GM12892 (cell line): ENCODE results near the gene IQGAP2.
"Not testable (repeated sequence)": the region's sequence is repeated elsewhere in the genome, so short reads cannot be mapped to it uniquely, and the experiment has no call there.

Source experiments
- DNase-seq: peaks from one replicate; pipeline ENCODE4 v3.0.0; 2011; ENCODE audit not compliant: insufficient read length
- FAIRE-seq: peaks from 2 replicates; lab custom pipeline; 2011; peaks lifted over from hg19 to GRCh38; lab: Jason Lieb, UNC
- POLR2A ChIP-seq: IDR thresholded peaks from 2 replicates; pipeline ENCODE4 v1.6.1; 2011; ENCODE audit warnings: low read depth, low read length, control low read depth
- POLR2AphosphoS5 ChIP-seq: IDR thresholded peaks from 2 replicates; pipeline ENCODE4 v1.6.1; 2011; ENCODE audit warnings: low read depth, low read length, control low read depth
- TAF1 ChIP-seq: IDR thresholded peaks from 2 replicates; pipeline ENCODE4 v1.6.1; 2011; ENCODE audit warnings: low read depth, mild to moderate bottlenecking, control low read depth, low read length, borderline replicate concordance

IQGAP2 gene

GRCh38 chr5:76737846-76738245 lies 334.8 kb downstream of the IQGAP2 start:
- DNase-seq (no peak), FAIRE-seq (no peak)
- TF ChIP-seq POLR2AphosphoS5 (no peak), POLR2A (no peak), TAF1 (no peak)

- DNase-seq, FAIRE-seq: not testable (repeated sequence)
These were observed 338.4 kb downstream of the IQGAP2 start for GRCh38 chr5:76741506-76741905.

- FAIRE-seq = no peak
- no peak for TF ChIP-seq TAF1
- TF ChIP-seq POLR2AphosphoS5 = no peak
- DNase-seq = no peak
These were observed 339.5 kb downstream of the IQGAP2 start for GRCh38 chr5:76742583-76742982.

DNA sequence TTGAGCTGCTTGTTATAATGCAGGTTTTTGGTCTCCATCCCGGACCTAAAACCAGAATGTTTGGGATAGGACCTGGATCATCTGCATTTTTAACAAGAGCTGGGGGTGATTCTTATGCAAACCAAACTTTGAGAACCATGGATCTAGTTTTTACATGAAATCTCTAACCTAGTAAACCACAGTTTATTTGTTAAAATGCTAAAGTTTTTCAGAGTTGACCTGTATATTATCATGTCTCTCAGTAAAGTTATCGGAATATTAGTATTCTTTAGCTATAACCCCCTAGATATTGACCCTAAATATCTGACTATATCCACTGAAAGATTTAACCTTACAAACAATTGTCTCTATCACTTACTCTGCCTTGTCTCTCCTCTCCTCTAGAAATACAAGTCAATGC lies 341.5 kb downstream of the IQGAP2 start:
- FAIRE-seq = no peak
- no peak for DNase-seq
- TF ChIP-seq POLR2AphosphoS5 (no peak), TAF1 (no peak), POLR2A (no peak)

- DNase-seq (no peak), FAIRE-seq (no peak)
- TF ChIP-seq POLR2A = no peak
- TF ChIP-seq TAF1 = no peak
- no peak for TF ChIP-seq POLR2AphosphoS5
These were observed 342.6 kb downstream of the IQGAP2 start for GRCh38 chr5:76745670-76746069.

DNA sequence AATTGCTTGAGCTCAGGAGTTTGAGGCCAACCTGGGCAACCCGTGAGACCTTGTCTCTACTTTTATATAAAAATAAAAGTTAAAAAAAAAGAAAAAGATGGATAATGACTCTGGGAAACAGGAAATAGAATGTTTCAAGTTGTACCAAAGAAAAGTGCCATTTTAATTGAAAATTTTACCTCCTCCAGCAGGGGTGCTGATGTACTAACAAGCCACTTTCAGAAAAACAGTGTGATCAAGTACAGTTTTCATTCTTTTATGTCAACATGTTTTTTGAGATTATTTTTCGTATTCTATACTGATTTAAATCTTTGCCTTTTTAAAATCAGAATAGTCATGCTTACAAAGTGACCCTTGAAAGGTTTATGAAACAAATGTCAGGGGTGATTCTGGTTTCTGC lies 343.6 kb downstream of the IQGAP2 start:
- no peak for DNase-seq
- FAIRE-seq = no peak
- TF ChIP-seq TAF1 (no peak), POLR2AphosphoS5 (no peak), POLR2A (no peak)

DNA sequence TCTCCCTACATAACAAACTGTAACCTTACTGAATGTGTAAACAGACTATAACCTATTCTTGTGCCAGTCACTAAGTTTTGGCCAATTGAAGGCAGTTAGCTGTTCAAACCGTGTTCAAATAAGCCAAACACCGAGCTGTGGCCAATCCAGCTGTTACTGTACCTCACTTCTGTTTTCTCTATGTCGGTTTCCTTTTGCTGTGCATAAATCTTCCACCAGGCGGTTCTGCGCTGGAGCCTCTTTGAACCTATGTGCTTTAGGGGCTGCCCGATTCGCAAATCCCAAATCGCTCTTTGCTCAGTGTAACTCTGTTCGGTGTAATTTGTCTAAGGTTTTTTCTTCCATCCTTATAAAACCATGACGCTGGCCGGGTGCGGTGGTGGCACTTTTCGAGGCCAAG lies 344.6 kb downstream of the IQGAP2 start:
- TF ChIP-seq POLR2AphosphoS5 = no peak
- TF ChIP-seq TAF1 = no peak
- TF ChIP-seq POLR2A = no peak
- DNase-seq (no peak), FAIRE-seq (no peak)

GRCh38 chr5:76751291-76751690 lies 348.2 kb downstream of the IQGAP2 start:
- FAIRE-seq (no peak), DNase-seq (no peak)
- TF ChIP-seq POLR2A (no peak), POLR2AphosphoS5 (no peak), TAF1 (no peak)

GRCh38 chr5:76754668-76755078 lies 351.6 kb downstream of the IQGAP2 start:
- FAIRE-seq (no peak), DNase-seq (no peak)
- no peak for TF ChIP-seq TAF1
- TF ChIP-seq POLR2AphosphoS5 = no peak
- no peak for TF ChIP-seq POLR2A

DNA sequence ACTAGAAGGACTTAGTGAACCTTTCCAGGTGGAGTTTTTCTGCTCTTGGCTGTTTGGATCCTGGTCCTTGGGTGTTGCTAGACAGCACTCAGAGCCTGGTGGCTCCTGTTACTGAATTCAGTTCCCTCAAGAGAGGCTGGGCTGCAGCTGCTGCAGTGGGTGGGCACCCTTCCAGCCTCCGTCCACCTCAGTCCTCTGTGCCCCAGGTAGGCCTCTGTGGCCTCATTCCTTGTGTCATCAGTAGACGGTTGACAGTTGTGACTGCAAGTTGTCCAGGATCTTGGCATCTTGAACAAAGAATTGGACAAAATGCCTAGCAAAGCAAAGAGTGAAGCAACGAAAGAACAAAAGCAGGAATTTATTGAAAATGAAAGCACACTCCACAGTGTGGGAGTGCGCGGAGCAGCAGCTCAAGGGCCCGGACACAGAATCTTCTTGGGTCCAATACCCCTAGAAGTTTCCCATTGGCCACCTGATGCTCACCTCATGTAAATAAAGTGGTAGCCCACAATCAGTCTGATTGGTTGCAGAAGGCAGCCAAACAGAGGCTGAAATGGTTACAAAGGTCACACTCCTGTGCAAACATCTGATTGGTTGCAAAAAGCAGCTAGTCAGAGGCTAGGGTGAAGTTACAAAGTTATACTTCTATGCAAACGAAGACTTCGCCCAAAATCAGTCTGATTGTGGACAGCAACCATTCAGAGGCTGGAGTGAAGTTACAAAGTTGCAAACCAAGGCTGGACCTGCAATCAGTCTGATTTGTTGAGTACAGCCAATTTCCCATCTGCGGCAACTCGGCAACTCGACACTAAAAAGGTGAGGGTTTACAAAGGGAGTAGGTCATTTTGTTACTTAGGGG lies 352.9 kb downstream of the IQGAP2 start:
- DNase-seq (no peak), FAIRE-seq (no peak)
- no peak for TF ChIP-seq POLR2AphosphoS5
- TF ChIP-seq TAF1 = no peak
- no peak for TF ChIP-seq POLR2A

- FAIRE-seq (no peak), DNase-seq (no peak)
- TF ChIP-seq POLR2AphosphoS5 = no peak
- no peak for TF ChIP-seq POLR2A
- no peak for TF ChIP-seq TAF1
These were observed 354.0 kb downstream of the IQGAP2 start for GRCh38 chr5:76757049-76757448.
